IPS DF 6.9 (cell line): ENCODE results near the gene PFN2.
"Not testable (repeated sequence)": the region's sequence is repeated elsewhere in the genome, so short reads cannot be mapped to it uniquely, and the experiment has no call there.

Source experiments
- DNase-seq: peaks from one replicate; pipeline ENCODE4 v3.0.0-alpha.2; 2013; ENCODE audit warnings: low read depth, low spot score
- H3K27ac ChIP-seq: one replicate; pipeline ENCODE4 v1.5.1; 2013; ENCODE audit warnings: low read length, control low read depth
- H3K27me3 ChIP-seq: 2 replicates; pipeline ENCODE4 v1.6.1; 2013; ENCODE audit warnings: mild to moderate bottlenecking, low read length; ENCODE audit not compliant: control insufficient read depth, insufficient read depth
- H3K36me3 ChIP-seq: 2 replicates; pipeline ENCODE4 v1.6.1; 2013; ENCODE audit warnings: low read length; ENCODE audit not compliant: control insufficient read depth, insufficient read depth
- H3K4me1 ChIP-seq: 2 replicates; pipeline ENCODE4 v1.6.1; 2013; ENCODE audit warnings: low read length; ENCODE audit not compliant: control insufficient read depth, insufficient read depth
- H3K4me3 ChIP-seq: 2 replicates; pipeline ENCODE4 v1.5.1; 2013; ENCODE audit warnings: mild to moderate bottlenecking, low read length
- H3K9me3 ChIP-seq: 2 replicates; pipeline ENCODE4 v1.6.1; 2013; ENCODE audit warnings: low read length, inconsistent platforms; ENCODE audit not compliant: control insufficient read depth, insufficient read depth
- WGBS: extraction: QIAGEN DNeasy Blood & Tissue Kit; methylation state at CpG from one replicate; pipeline ENCODE4 v1.1.7; 2013; ENCODE audit warnings: mixed read lengths, missing lambda C conversion rate; ENCODE audit not compliant: insufficient read length, insufficient coverage; 5-methylcytosine and 5-hydroxymethylcytosine counted together

The PFN2 gene

GRCh38 chr3:149949181-149949580 lies 21.5 kb downstream of the PFN2 start:
- Histone ChIP-seq H3K9me3 (no peaks in the 10 kb centered on the region), H3K36me3 (no peaks in the 10 kb centered on the region), H3K4me1 (no peaks in the 10 kb centered on the region), H3K4me3 (no peak overlapping the region), H3K27ac (no peak overlapping the region), H3K27me3 (no peaks in the 10 kb centered on the region)
- DNase-seq = no peak
- no CpG with 5 or more reads among the region's 2 CpGs for WGBS

- no peaks in the 10 kb centered on the region for H3K4me1 ChIP-seq
- no peaks in the 10 kb centered on the region for H3K36me3 ChIP-seq
- no CpG with 5 or more reads among the region's 7 CpGs for WGBS
- no peaks in the 10 kb centered on the region for H3K9me3 ChIP-seq
- no peak for DNase-seq
- H3K27ac ChIP-seq = no peak overlapping the region
- no peaks in the 10 kb centered on the region for H3K27me3 ChIP-seq
- H3K4me3 ChIP-seq = no peak overlapping the region
These were observed 23.5 kb downstream of the PFN2 start for GRCh38 chr3:149947231-149947630.

GRCh38 chr3:149943966-149944365 lies 26.7 kb downstream of the PFN2 start:
- not testable (repeated sequence) for H3K4me3 ChIP-seq, H3K27me3 ChIP-seq, H3K9me3 ChIP-seq, H3K36me3 ChIP-seq, H3K4me1 ChIP-seq, H3K27ac ChIP-seq, DNase-seq
- no CpG with 5 or more reads among the region's 3 CpGs for WGBS

GRCh38 chr3:149942409-149942808 lies 28.3 kb downstream of the PFN2 start:
- Histone ChIP-seq H3K4me1 (no peaks in the 10 kb centered on the region), H3K4me3 (no peak overlapping the region), H3K27ac (no peak overlapping the region), H3K27me3 (no peaks in the 10 kb centered on the region), H3K9me3 (no peaks in the 10 kb centered on the region), H3K36me3 (no peaks in the 10 kb centered on the region)
- no peak for DNase-seq

GRCh38 chr3:149941946-149942345 lies 28.7 kb downstream of the PFN2 start:
- Histone ChIP-seq H3K9me3 (no peaks in the 10 kb centered on the region), H3K27me3 (no peaks in the 10 kb centered on the region), H3K4me1 (no peaks in the 10 kb centered on the region), H3K27ac (no peak overlapping the region), H3K36me3 (no peaks in the 10 kb centered on the region), H3K4me3 (no peak overlapping the region)
- no CpG with 5 or more reads among the region's 1 CpG for WGBS
- DNase-seq = no peak

- H3K27me3 ChIP-seq = no peaks in the 10 kb centered on the region
- WGBS = no CpG with 5 or more reads among the region's 2 CpGs
- H3K9me3 ChIP-seq = no peaks in the 10 kb centered on the region
- no peaks in the 10 kb centered on the region for H3K4me1 ChIP-seq
- no peak overlapping the region for H3K4me3 ChIP-seq
- H3K36me3 ChIP-seq = no peaks in the 10 kb centered on the region
- no peak overlapping the region for H3K27ac ChIP-seq
- DNase-seq = no peak
These were observed 29.5 kb downstream of the PFN2 start for GRCh38 chr3:149941186-149941585.

- H3K4me3 ChIP-seq, H3K9me3 ChIP-seq, H3K36me3 ChIP-seq, DNase-seq, H3K4me1 ChIP-seq, H3K27ac ChIP-seq, H3K27me3 ChIP-seq: not testable (repeated sequence)
- WGBS = no CpG with 5 or more reads among the region's 3 CpGs
These were observed 32.2 kb downstream of the PFN2 start for GRCh38 chr3:149938392-149939055.

GRCh38 chr3:149936812-149937230 lies 33.9 kb downstream of the PFN2 start:
- Histone ChIP-seq H3K36me3 (no peaks in the 10 kb centered on the region), H3K27me3 (no peaks in the 10 kb centered on the region), H3K4me1 (no peaks in the 10 kb centered on the region), H3K4me3 (no peak overlapping the region), H3K27ac (no peak overlapping the region), H3K9me3 (peaks cover 5% of the 10 kb centered on the region)
- DNase-seq = peak; percentile 66
- no CpG with 5 or more reads among the region's 7 CpGs for WGBS

GRCh38 chr3:149934524-149934923 lies 36.2 kb downstream of the PFN2 start:
- H3K4me3 ChIP-seq = no peak overlapping the region
- no peaks in the 10 kb centered on the region for H3K4me1 ChIP-seq
- H3K27ac ChIP-seq = no peak overlapping the region
- no peaks in the 10 kb centered on the region for H3K27me3 ChIP-seq
- H3K9me3 ChIP-seq = peaks cover 5% of the 10 kb centered on the region
- no peaks in the 10 kb centered on the region for H3K36me3 ChIP-seq
- DNase-seq = no peak

GRCh38 chr3:149933858-149934257 lies 36.8 kb downstream of the PFN2 start:
- DNase-seq = no peak
- Histone ChIP-seq H3K4me3 (no peak overlapping the region), H3K9me3 (peaks cover 5% of the 10 kb centered on the region), H3K27me3 (no peaks in the 10 kb centered on the region), H3K27ac (no peak overlapping the region), H3K4me1 (no peaks in the 10 kb centered on the region), H3K36me3 (no peaks in the 10 kb centered on the region)

- WGBS = no CpG with 5 or more reads among the region's 1 CpG
- H3K9me3 ChIP-seq = peaks cover 5% of the 10 kb centered on the region
- H3K27ac ChIP-seq = no peak overlapping the region
- no peaks in the 10 kb centered on the region for H3K27me3 ChIP-seq
- no peak overlapping the region for H3K4me3 ChIP-seq
- DNase-seq = no peak
- no peaks in the 10 kb centered on the region for H3K4me1 ChIP-seq
- no peaks in the 10 kb centered on the region for H3K36me3 ChIP-seq
These were observed 37.7 kb downstream of the PFN2 start for GRCh38 chr3:149933008-149933407.
